Measurements from ENCODE around the gene PRUNE2.

DNA sequence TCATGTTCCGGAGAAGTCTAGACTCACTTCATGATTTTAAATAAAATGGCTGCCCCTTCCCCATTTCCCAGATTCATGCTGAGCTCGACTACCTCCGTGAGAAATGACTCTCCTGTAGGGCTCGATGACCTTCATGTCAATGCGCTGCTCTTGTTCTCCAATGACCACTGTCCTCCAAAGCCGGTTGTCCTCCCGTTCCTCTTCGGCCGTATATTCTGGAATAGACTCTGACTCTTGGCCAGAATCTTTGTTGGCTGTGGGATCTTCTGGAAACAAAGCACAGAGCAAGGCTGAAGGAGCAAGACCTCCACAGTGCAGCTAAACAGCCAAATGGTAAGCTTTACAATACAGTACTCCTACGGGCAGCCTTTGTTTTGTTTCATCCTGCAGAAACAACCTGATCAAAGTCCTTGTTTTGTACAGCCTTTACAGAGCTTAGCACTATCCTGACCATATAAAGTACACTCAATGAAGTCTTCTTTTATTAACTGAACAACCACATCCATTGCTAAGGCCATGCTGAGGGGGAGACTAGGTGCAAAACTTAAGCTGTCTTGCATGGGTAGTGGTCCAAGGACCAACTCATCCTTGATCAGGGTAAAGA, 261.2 kb downstream of the PRUNE2 start:
- TF ChIP-seq RFX5 (IDR thresholded peaks at IDR 0.05; ENCODE audit: low read depth, low read length) = no peak
- TF ChIP-seq, protein P1, sequence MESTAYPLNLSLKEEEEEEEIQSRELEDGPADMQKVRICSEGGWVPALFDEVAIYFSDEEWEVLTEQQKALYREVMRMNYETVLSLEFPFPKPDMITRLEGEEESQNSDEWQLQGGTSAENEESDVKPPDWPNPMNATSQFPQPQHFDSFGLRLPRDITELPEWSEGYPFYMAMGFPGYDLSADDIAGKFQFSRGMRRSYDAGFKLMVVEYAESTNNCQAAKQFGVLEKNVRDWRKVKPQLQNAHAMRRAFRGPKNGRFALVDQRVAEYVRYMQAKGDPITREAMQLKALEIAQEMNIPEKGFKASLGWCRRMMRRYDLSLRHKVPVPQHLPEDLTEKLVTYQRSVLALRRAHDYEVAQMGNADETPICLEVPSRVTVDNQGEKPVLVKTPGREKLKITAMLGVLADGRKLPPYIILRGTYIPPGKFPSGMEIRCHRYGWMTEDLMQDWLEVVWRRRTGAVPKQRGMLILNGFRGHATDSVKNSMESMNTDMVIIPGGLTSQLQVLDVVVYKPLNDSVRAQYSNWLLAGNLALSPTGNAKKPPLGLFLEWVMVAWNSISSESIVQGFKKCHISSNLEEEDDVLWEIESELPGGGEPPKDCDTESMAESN (CRISPR knock-in tag; conservative IDR thresholded peaks at IDR 0.05) = no peak
- no peak for TF ChIP-seq ATF7 (IDR thresholded peaks at IDR 0.05)
- no peak for TF ChIP-seq ATF7 (CRISPR knock-in tag; IDR thresholded peaks at IDR 0.05)
- no peak for TF ChIP-seq ZNF446 (CRISPR knock-in tag; IDR thresholded peaks at IDR 0.05)
- TF ChIP-seq, protein P2, sequence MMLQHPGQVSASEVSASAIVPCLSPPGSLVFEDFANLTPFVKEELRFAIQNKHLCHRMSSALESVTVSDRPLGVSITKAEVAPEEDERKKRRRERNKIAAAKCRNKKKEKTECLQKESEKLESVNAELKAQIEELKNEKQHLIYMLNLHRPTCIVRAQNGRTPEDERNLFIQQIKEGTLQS (CRISPR knock-in tag; IDR thresholded peaks at IDR 0.05) = no peak
- TF ChIP-seq MTF1 (CRISPR knock-in tag; IDR thresholded peaks at IDR 0.05) = no peak
- TF ChIP-seq, protein P3, sequence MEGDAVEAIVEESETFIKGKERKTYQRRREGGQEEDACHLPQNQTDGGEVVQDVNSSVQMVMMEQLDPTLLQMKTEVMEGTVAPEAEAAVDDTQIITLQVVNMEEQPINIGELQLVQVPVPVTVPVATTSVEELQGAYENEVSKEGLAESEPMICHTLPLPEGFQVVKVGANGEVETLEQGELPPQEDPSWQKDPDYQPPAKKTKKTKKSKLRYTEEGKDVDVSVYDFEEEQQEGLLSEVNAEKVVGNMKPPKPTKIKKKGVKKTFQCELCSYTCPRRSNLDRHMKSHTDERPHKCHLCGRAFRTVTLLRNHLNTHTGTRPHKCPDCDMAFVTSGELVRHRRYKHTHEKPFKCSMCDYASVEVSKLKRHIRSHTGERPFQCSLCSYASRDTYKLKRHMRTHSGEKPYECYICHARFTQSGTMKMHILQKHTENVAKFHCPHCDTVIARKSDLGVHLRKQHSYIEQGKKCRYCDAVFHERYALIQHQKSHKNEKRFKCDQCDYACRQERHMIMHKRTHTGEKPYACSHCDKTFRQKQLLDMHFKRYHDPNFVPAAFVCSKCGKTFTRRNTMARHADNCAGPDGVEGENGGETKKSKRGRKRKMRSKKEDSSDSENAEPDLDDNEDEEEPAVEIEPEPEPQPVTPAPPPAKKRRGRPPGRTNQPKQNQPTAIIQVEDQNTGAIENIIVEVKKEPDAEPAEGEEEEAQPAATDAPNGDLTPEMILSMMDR (CRISPR knock-in tag; IDR thresholded peaks at IDR 0.05) = no peak
- TF ChIP-seq RNF2 (conservative IDR thresholded peaks at IDR 0.05; ENCODE audit: low read depth) = no peak
- TF ChIP-seq POLR2A (IDR thresholded peaks at IDR 0.05; ENCODE audit: insufficient read depth in 1 of 2, low read depth in 2 of 2, low read length in 2 of 2) = no peak
- TF ChIP-seq, protein P4, sequence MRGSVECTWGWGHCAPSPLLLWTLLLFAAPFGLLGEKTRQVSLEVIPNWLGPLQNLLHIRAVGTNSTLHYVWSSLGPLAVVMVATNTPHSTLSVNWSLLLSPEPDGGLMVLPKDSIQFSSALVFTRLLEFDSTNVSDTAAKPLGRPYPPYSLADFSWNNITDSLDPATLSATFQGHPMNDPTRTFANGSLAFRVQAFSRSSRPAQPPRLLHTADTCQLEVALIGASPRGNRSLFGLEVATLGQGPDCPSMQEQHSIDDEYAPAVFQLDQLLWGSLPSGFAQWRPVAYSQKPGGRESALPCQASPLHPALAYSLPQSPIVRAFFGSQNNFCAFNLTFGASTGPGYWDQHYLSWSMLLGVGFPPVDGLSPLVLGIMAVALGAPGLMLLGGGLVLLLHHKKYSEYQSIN (CRISPR knock-in tag; IDR thresholded peaks at IDR 0.05; ENCODE audit: borderline replicate concordance) = no peak
- TF ChIP-seq PCBP2 (optimal IDR thresholded peaks at IDR 0.05; ENCODE audit: low read depth, low read length, poor library complexity, severe bottlenecking) = no peak
- TF ChIP-seq, protein P5, sequence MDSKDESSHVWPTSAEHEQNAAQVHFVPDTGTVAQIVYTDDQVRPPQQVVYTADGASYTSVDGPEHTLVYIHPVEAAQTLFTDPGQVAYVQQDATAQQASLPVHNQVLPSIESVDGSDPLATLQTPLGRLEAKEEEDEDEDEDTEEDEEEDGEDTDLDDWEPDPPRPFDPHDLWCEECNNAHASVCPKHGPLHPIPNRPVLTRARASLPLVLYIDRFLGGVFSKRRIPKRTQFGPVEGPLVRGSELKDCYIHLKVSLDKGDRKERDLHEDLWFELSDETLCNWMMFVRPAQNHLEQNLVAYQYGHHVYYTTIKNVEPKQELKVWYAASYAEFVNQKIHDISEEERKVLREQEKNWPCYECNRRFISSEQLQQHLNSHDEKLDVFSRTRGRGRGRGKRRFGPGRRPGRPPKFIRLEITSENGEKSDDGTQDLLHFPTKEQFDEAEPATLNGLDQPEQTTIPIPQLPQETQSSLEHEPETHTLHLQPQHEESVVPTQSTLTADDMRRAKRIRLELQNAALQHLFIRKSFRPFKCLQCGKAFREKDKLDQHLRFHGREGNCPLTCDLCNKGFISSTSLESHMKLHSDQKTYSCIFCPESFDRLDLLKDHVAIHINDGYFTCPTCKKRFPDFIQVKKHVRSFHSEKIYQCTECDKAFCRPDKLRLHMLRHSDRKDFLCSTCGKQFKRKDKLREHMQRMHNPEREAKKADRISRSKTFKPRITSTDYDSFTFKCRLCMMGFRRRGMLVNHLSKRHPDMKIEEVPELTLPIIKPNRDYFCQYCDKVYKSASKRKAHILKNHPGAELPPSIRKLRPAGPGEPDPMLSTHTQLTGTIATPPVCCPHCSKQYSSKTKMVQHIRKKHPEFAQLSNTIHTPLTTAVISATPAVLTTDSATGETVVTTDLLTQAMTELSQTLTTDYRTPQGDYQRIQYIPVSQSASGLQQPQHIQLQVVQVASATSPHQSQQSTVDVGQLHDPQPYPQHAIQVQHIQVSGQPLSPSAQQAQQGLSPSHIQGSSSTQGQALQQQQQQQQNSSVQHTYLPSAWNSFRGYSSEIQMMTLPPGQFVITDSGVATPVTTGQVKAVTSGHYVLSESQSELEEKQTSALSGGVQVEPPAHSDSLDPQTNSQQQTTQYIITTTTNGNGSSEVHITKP (CRISPR knock-in tag; IDR thresholded peaks at IDR 0.05; ENCODE audit: low read depth) = no peak

Measured in HepG2 (cell line).